Mononuclear cell (primary cell): ENCODE data around the gene PRRT1B. TPM values are rescaled to one million over a fixed set of nuclear protein-coding genes. Genes with fewer than 3 reads are reported as not detected.

ENCODE experiments used
- H3K27me3 ChIP-seq: 2 replicates; pipeline ENCODE4 v1.6.0; 2011; ENCODE audit warnings: low read length, control low read depth; ENCODE audit not compliant: insufficient read depth
- H3K4me1 ChIP-seq: 2 replicates; pipeline ENCODE4 v1.5.1; 2011; ENCODE audit warnings: mild to moderate bottlenecking, low read length, control low read depth; ENCODE audit not compliant: insufficient read depth
- H3K4me3 ChIP-seq: 2 replicates; pipeline ENCODE4 v1.5.1; 2011; ENCODE audit warnings: mild to moderate bottlenecking, low read length, moderate library complexity
- H3K9me3 ChIP-seq: 2 replicates; pipeline ENCODE4 v1.5.1; 2011; ENCODE audit warnings: low read depth, mild to moderate bottlenecking, control low read depth, low read length
- total RNA-seq: library from RNA; depleted of rRNA; stranded (reverse); fragments of >200 nt; gene quantifications from one replicate; pipeline ENCODE4 v1.2.3, GENCODE V29; 2012

Gene PRRT1B
- total RNA-seq, 1 donor: not detected

DNA sequence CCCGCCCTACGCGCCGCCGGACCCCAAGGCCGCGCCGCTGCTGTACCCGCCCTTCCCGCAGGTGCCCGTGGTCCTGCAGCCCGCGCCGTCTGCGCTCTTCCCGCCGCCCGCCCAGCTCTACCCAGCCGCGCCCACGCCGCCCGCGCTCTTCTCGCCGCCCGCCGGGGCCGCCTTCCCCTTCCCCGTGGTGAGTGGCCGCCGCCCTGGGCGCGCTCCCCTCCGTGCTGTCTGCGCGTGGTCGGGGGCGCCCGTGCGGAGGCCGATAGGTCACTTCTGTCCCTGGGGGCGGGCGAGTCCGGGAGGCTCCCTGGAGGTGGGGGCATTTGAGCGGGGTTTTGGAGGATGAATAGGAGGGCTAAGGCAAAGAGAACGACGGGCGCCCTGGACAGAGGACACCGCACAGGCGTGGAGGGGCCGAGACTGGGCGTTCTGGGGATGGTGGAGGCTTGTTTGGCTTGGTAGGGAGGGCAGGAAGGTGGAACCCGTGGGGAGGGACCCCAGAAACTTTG lies 9.6 kb downstream of the PRRT1B start:
- Histone ChIP-seq H3K4me3 (no peak overlapping the region), H3K4me1 (no peaks in the 10 kb centered on the region), H3K9me3 (no peaks in the 10 kb centered on the region), H3K27me3 (peaks cover 16% of the 10 kb centered on the region)

DNA sequence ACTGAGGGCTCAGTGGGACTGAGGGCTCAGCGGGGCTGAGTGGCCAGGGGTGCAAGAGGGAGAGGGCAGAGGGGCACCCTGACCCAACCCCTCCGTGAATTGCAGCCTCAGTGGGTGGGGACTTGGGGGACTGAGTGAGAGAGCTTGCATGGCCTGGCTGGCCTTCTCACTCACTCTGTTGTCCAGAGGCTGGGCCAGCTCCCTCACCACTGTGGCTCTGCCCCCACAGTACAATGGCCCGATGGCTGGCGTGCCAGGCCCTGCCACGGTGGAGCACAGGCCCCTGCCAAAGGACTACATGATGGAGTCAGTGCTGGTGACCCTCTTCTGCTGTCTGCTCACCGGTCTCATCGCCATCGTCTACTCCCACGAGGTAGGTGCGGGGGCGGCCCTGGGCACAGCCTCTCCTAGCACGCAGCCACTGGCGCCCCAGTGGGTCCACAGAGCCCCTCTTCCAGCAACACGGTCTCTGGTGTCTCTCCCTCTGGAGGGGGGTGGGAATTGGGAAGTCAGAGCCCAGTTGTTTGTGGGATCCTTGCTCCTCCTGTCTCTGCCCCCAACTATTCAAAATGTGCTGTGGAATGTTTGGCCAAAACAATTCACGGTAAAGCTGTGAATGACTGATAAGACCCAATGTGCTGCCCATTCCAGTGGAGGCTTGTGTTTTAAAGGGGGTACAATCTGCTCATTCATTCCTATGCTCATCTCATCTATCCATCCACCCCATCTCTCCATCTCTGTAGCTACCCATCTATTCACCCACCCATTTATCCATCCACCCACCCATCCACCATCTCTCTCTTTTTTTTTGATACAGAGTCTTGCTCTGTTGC lies 10.7 kb downstream of the PRRT1B start:
- Histone ChIP-seq H3K27me3 (peaks cover 16% of the 10 kb centered on the region), H3K9me3 (no peaks in the 10 kb centered on the region), H3K4me3 (no peak overlapping the region)

GRCh38 chr9:131557855-131558548 lies 12.7 kb downstream of the PRRT1B start:
- no peaks in the 10 kb centered on the region for H3K4me1 ChIP-seq
- no peaks in the 10 kb centered on the region for H3K9me3 ChIP-seq

More for the DNA sequence above, 10.7 kb downstream of the PRRT1B start:
- no peaks in the 10 kb centered on the region for H3K4me1 ChIP-seq

GRCh38 chr9:131559421-131560000 lies 14.2 kb downstream of the PRRT1B start:
- Histone ChIP-seq H3K4me3 (no peak overlapping the region), H3K9me3 (no peaks in the 10 kb centered on the region), H3K27me3 (peaks cover 6% of the 10 kb centered on the region), H3K4me1 (no peaks in the 10 kb centered on the region)

More at GRCh38 chr9:131557855-131558548, 12.7 kb downstream of the PRRT1B start:
- no peak overlapping the region for H3K4me3 ChIP-seq
- H3K27me3 ChIP-seq: peaks cover 15% of the 10 kb centered on the region

DNA sequence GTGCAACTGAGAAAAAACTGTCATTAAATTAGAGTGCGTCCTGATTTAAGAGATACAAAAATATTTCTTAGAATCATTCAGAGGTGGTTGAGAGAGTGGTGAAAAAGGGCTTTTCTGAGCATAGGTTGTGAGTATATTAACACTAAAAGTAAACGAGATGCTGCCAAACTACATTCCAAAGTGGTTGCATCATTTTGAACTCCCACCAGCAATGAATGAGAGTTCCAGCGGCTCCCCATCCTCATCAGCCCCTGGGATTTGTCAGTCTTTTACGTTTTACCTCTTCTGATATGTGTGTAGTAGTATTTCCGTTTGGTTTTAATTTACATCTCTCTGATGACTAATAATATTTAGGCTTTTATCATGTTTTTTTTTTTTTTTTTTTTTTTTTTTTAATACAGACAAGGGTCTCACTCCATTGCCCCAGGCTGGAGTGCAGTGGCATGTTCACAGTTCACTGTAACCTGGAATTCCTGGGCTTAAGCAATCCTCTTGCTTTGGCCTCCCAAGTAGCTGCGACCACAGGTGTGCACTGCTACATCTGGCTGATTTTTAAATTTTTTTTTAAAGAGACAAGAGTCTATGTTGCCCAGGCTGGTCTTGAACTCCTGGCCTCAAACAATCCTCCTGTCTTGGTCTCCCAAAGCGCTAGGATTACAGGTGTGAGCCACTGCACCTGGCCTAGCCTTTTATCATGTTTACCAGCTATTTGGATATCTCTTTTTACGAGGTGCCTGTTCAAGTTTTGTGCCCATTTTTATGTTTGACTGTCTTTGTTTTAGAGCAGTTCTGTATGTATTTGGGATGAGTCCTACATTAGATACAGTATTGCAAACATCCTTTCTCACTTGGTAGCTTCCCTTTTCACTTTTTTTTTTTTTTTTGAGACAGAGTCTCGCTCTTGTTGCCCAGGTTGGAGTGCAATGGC lies 17.0 kb downstream of the PRRT1B start:
- Histone ChIP-seq H3K4me1 (no peaks in the 10 kb centered on the region), H3K4me3 (no peak overlapping the region), H3K9me3 (no peaks in the 10 kb centered on the region), H3K27me3 (no peaks in the 10 kb centered on the region)

GRCh38 chr9:131565369-131565768 lies 20.0 kb downstream of the PRRT1B start:
- Histone ChIP-seq H3K9me3 (no peaks in the 10 kb centered on the region), H3K4me3 (no peak overlapping the region), H3K27me3 (no peaks in the 10 kb centered on the region), H3K4me1 (no peaks in the 10 kb centered on the region)

DNA sequence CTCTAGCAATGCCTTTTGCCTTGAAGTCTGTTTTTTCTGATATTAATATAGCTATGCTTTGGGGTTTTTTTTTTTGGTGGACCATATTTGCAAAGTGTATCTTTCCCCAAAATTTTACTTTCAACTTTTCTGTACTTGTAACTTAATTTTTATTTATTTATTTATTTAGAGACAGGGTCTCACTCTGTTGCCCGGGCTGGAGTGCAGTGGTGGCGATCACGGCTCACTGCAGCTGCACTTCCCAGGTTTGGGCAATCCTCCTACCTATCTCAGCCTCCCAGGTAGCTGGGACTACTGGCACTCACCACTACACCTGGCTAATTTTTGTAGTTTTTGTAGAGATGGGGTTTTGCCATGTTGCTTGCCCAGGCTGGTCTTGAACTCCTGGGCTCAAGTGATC lies 20.8 kb downstream of the PRRT1B start:
- H3K27me3 ChIP-seq: no peaks in the 10 kb centered on the region
- no peaks in the 10 kb centered on the region for H3K9me3 ChIP-seq
- no peak overlapping the region for H3K4me3 ChIP-seq
- no peaks in the 10 kb centered on the region for H3K4me1 ChIP-seq

DNA sequence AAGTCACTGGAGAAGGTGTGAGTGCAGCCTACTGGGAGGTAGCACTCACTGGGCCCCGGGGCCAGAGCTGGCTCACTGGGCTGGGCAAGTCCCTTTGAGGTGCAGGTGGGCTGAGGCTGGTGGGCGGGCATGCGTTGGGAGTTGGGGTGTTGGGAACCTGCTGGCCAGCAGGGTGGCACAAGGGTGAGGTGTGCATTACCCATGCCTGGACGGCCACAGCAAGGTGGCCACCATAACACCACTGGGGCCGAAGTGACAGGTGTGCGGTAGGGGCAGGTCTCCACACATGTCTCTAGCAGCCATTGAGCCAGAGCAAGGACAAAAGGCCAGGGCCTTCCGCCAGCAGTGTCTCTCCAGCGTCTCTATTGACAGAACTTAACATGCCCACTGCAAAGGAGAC lies 22.6 kb downstream of the PRRT1B start:
- H3K4me3 ChIP-seq: no peak overlapping the region
- H3K27me3 ChIP-seq: no peaks in the 10 kb centered on the region
- H3K9me3 ChIP-seq: no peaks in the 10 kb centered on the region
- no peaks in the 10 kb centered on the region for H3K4me1 ChIP-seq

DNA sequence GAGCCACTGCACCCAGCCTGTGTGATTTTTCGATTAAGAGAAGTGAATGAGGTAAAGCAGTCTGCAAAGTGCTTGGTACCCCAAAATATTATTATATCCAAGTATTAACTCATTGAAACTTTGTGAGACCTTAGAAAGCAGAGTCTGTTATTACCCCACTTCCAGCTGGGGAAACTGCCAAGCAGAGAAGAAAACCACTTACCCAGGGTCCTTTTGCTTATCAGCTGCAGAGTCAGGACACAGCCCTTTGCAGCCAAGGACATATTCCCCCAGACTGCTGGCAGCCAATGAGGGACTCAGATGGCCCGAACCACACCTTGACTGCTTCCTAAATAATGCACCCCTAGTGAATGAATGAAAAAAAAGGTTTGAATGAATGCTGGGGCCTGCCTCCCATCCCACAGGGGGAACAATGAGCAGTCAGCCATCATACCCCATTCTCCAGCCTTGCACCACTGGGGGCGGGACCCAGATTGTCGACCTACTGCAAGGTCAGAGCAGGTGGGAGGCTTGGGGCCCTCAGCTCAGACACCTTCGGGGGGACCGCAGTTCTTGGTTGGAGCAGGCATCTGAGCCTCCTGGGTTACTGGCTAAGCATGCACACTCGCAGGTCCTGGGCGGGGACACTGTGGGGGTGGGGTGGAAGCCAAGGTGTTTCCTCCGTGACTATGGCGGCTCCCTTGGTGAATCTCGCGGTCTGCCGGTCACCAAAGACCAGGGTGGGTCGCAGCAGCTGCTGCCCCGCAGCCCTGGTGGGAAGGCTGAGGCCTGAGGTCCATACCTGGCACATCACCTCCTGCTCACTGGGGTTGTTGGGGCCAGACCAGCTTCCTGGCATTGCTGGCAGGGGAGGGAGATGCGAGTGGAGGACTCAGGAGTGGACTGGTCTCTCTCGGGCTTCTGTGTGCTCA lies 29.7 kb downstream of the PRRT1B start:
- H3K4me1 ChIP-seq: peaks cover 21% of the 10 kb centered on the region
- no peak overlapping the region for H3K4me3 ChIP-seq
- no peaks in the 10 kb centered on the region for H3K27me3 ChIP-seq
- H3K9me3 ChIP-seq: no peaks in the 10 kb centered on the region

- Histone ChIP-seq H3K27me3 (no peaks in the 10 kb centered on the region), H3K4me1 (peaks cover 21% of the 10 kb centered on the region), H3K9me3 (no peaks in the 10 kb centered on the region), H3K4me3 (no peak overlapping the region)
Observed at GRCh38 chr9:131575946-131576853, 30.9 kb downstream of the PRRT1B start.

DNA sequence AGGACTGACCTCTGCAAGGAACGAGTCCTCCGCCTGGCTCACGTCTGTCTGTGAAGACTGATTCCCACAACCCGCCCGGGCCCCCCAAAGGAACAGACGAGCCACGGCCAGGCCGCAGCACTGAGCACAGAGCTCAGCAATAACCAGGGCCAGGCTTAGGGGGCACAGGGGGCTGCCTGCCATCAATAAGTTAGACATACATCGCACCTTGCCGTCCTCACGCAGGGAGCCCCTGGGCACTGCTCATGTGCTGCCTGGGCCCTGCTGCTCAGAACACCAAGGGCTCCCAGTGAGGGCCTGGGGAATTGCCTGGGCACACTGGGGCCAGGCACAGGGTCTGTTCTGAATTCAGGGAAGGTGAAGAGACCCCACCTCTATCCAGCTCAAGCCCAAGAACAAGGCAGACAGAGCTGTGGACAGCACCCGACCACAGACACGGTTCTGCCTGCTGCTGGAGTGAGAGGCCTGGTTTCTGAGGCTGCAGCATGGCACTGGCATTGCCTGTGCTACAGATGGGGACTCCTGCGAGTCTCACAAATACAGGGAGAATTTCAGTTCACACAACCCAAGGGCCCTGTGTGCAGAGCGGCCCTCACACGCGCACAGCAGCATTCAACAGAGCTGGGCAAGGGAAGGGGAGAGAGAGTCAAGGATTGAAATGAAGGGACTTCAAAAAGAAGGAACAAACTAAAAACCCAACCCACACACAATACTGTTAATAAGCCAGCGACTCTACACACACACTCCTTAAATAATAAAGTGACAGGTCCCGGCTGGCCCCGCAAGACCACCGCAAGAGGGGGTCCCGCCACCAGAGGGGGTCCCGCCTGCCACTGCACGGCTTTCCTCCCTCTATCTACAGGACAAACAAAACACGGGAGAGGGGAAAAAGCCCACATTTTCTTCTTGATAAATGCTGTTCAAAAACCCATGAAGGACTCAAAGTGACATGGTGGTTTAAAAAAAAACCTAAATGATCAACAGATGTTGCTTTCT lies 32.0 kb downstream of the PRRT1B start:
- Histone ChIP-seq H3K4me3 (no peak overlapping the region), H3K4me1 (peaks cover 21% of the 10 kb centered on the region), H3K27me3 (no peaks in the 10 kb centered on the region), H3K9me3 (no peaks in the 10 kb centered on the region)

- Histone ChIP-seq H3K9me3 (no peaks in the 10 kb centered on the region), H3K27me3 (no peaks in the 10 kb centered on the region), H3K4me3 (no peak overlapping the region), H3K4me1 (peaks cover 21% of the 10 kb centered on the region)
Observed at GRCh38 chr9:131578021-131578420, 32.7 kb downstream of the PRRT1B start.
